NT2/D1 (cell line): ENCODE measurements around the gene CNN3.

Experiments
- DNase-seq: peaks from one replicate; pipeline ENCODE4 v3.0.0-alpha.2; 2011; ENCODE audit warnings: low read depth, low spot score
- H3K27me3 ChIP-seq: 2 replicates; pipeline ENCODE4 v1.6.0; 2011; ENCODE audit warnings: mild to moderate bottlenecking; ENCODE audit not compliant: insufficient read length, insufficient read depth
- H3K36me3 ChIP-seq: 2 replicates; pipeline ENCODE4 v1.6.1; 2011; ENCODE audit warnings: mild to moderate bottlenecking, low read length, mixed read lengths; ENCODE audit not compliant: insufficient read depth, insufficient read length
- H3K4me1 ChIP-seq: 2 replicates; pipeline ENCODE4 v1.5.1; 2011; ENCODE audit not compliant: insufficient read depth, insufficient read length
- H3K4me3 ChIP-seq: 2 replicates; pipeline ENCODE4 v1.5.1; 2011; ENCODE audit warnings: low read depth; ENCODE audit not compliant: insufficient read length
- H3K9ac ChIP-seq: 2 replicates; pipeline ENCODE4 v1.6.0; 2011; ENCODE audit warnings: low read depth; ENCODE audit not compliant: insufficient read length
- H3K9me3 ChIP-seq: 2 replicates; pipeline ENCODE4 v1.5.1; 2011; ENCODE audit warnings: mild to moderate bottlenecking, low read length; ENCODE audit not compliant: insufficient read depth
- SUZ12 ChIP-seq: IDR thresholded peaks from 2 replicates; pipeline ENCODE4 v1.6.1; 2011; ENCODE audit not compliant: insufficient read length, insufficient read depth; ENCODE audit errors: extremely low read depth
- YY1 ChIP-seq: IDR thresholded peaks from 2 replicates; pipeline ENCODE4 v1.6.1; 2011; ENCODE audit not compliant: insufficient read length, insufficient read depth
- ZNF274 ChIP-seq: IDR thresholded peaks from 2 replicates; pipeline ENCODE4 v1.6.1; 2011; ENCODE audit warnings: mild to moderate bottlenecking, low read depth, low read length

Gene CNN3

GRCh38 chr1:94883691-94884090 lies 43.2 kb downstream of the CNN3 start:
- DNase-seq: no peak

GRCh38 chr1:94878329-94878728 lies 48.6 kb downstream of the CNN3 start:
- TF ChIP-seq ZNF274 (no peak), SUZ12 (no peak), YY1 (no peak)

More at GRCh38 chr1:94883691-94884090, 43.2 kb downstream of the CNN3 start:
- Histone ChIP-seq H3K27me3 (no peaks in the 10 kb centered on the region), H3K4me1 (peaks cover 7% of the 10 kb centered on the region), H3K9ac (no peak overlapping the region), H3K9me3 (no peaks in the 10 kb centered on the region), H3K36me3 (no peaks in the 10 kb centered on the region), H3K4me3 (no peak overlapping the region)
- TF ChIP-seq YY1: no peak
- no peak for TF ChIP-seq SUZ12
- no peak for TF ChIP-seq ZNF274

DNA sequence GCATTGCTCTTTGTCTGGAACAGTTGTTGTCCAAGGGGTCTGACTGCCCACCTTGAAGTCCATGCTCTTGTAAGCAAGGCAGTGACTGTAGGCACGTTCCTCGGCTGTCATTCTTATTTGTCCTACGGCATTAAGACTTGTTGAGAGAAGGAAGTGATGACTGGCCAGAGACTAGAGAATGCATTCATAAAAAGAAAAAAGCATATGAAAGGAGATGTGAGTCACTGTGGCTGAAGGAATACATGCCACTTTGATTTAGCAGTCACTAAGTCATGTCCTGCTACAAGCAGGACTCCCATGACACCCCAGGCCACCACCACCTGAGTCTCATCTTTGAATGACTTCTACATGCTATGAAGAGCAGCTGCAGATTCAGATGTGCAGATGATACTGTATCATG lies 50.5 kb downstream of the CNN3 start:
- no peaks in the 10 kb centered on the region for H3K4me1 ChIP-seq
- H3K9ac ChIP-seq: no peak overlapping the region
- H3K36me3 ChIP-seq: no peaks in the 10 kb centered on the region
- no peaks in the 10 kb centered on the region for H3K9me3 ChIP-seq
- H3K27me3 ChIP-seq: no peaks in the 10 kb centered on the region
- TF ChIP-seq ZNF274: no peak
- no peak for TF ChIP-seq SUZ12
- no peak overlapping the region for H3K4me3 ChIP-seq
- DNase-seq: no peak

More at GRCh38 chr1:94878329-94878728, 48.6 kb downstream of the CNN3 start:
- no peak for DNase-seq
- Histone ChIP-seq H3K9ac (no peak overlapping the region), H3K27me3 (no peaks in the 10 kb centered on the region), H3K36me3 (no peaks in the 10 kb centered on the region), H3K4me3 (no peak overlapping the region), H3K4me1 (no peaks in the 10 kb centered on the region), H3K9me3 (no peaks in the 10 kb centered on the region)

DNA sequence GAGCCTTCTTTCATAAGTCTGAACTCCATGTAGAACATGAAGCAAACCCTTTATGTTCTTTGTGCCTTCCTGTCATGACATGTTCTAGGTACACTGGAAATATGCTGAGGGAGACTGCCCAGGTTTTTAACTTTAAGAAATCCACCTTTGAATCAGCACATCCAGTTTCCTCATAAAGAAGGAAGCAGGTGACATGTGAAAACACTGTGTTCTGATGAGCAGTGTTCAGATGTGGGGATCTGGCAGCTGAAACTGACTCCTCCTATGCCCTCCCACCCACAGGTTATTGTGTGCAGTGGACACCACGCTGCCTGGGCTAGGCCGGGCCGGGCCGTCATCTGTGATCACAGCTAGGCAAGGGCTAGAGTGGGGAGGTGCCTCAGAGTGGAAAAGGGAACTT lies 51.1 kb downstream of the CNN3 start:
- Histone ChIP-seq H3K27me3 (no peaks in the 10 kb centered on the region), H3K4me3 (no peak overlapping the region), H3K36me3 (no peaks in the 10 kb centered on the region), H3K9ac (no peak overlapping the region), H3K9me3 (no peaks in the 10 kb centered on the region), H3K4me1 (peaks cover 3% of the 10 kb centered on the region)
- no peak for DNase-seq
- TF ChIP-seq SUZ12: no peak
- TF ChIP-seq ZNF274: no peak
- no peak for TF ChIP-seq YY1

DNA sequence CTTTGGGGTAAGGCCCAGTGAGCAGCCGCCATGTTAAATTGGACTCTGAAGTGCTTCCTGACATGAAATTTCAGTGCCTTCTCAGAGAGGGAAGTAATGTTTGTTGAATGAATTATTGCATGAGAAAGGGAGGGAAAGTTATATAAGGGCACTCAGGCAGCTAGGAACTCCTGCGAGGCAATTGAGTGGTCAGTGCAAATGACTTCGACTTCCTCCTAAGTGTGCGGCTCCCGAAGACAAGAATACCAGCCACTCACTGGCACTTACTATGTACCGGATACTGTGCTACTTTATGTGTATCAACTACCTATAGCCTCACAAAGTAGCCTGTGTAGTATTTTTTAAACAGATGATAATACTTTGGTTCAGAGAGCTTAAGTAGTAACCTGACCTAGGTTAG lies 52.5 kb downstream of the CNN3 start:
- Histone ChIP-seq H3K4me3 (no peak overlapping the region), H3K36me3 (no peaks in the 10 kb centered on the region), H3K27me3 (no peaks in the 10 kb centered on the region), H3K4me1 (peaks cover 3% of the 10 kb centered on the region), H3K9me3 (no peaks in the 10 kb centered on the region), H3K9ac (no peak overlapping the region)
- DNase-seq: no peak
- no peak for TF ChIP-seq ZNF274

- no peaks in the 10 kb centered on the region for H3K27me3 ChIP-seq
- H3K9ac ChIP-seq: no peak overlapping the region
- DNase-seq: no peak
- TF ChIP-seq SUZ12: no peak
- TF ChIP-seq ZNF274: no peak
- TF ChIP-seq YY1: no peak
- no peaks in the 10 kb centered on the region for H3K36me3 ChIP-seq
- no peaks in the 10 kb centered on the region for H3K9me3 ChIP-seq
- H3K4me1 ChIP-seq: peaks cover 3% of the 10 kb centered on the region
- no peak overlapping the region for H3K4me3 ChIP-seq
Observed at GRCh38 chr1:94873520-94874351, 53.2 kb downstream of the CNN3 start.

- Histone ChIP-seq H3K36me3 (no peaks in the 10 kb centered on the region), H3K4me3 (no peak overlapping the region), H3K27me3 (no peaks in the 10 kb centered on the region), H3K9ac (no peak overlapping the region), H3K9me3 (no peaks in the 10 kb centered on the region), H3K4me1 (peaks cover 3% of the 10 kb centered on the region)
- TF ChIP-seq ZNF274 (no peak), YY1 (no peak), SUZ12 (no peak)
- no peak for DNase-seq
Observed at GRCh38 chr1:94872771-94873495, 54.0 kb downstream of the CNN3 start.
